ENCODE data around the gene NRIP1. TPM values are rescaled to one million over a fixed set of nuclear protein-coding genes. Genes with fewer than 3 reads are reported as not detected.
A peak's percentile ranks its signal among the peaks of the same experiment; 100 is the strongest.

Gene NRIP1
- total and polyA plus RNA-seq, 2 of the 13 experiments (the other 11 are each of a cell fraction or from before 2014, with no cell fraction given) = 21.0 to 69.0 TPM

GRCh38 chr21:14991957-14992356, 72.8 kb downstream of the NRIP1 start:
- H3K4me2 ChIP-seq (ENCODE audit: low read depth, low read length) = no peak overlapping the region
- BruUV-seq (replicated peaks) = no TSS peak
- CTCF ChIA-PET (ENCODE audit: low intra/inter-chr PET ratio, low total read pairs) = no interaction called here
- TF ChIP-seq RBM22 (optimal IDR thresholded peaks at IDR 0.05; ENCODE audit: low read length) = peak; percentile 66
- TF ChIP-seq ZFP36 (IDR thresholded peaks at IDR 0.05; ENCODE audit: borderline replicate concordance, low read depth, low read length, partially characterized antibody) = no peak
- TF ChIP-seq ZBTB34 (CRISPR knock-in tag; IDR thresholded peaks at IDR 0.05) = no peak
- TF ChIP-seq ARID5B (CRISPR knock-in tag; IDR thresholded peaks at IDR 0.05) = no peak
- TF ChIP-seq ZNF557 (CRISPR knock-in tag; IDR thresholded peaks at IDR 0.05) = no peak
- peak; percentile 52; the same call in 1 of the 2 replicates for TF ChIP-seq POLR2AphosphoS2 (IDR thresholded peaks at IDR 0.05; ENCODE audit: low read depth, low read length)
- no peak for TF ChIP-seq CCAR2 (optimal IDR thresholded peaks at IDR 0.05; ENCODE audit: low read depth, low read length)
- FAIRE-seq = no peak
- no peak overlapping the region for H3K4me3 ChIP-seq (replicated peaks in 1 of 3; ENCODE audit: insufficient read depth in 1 of 3, low read depth in 2 of 3, low read length in 3 of 3)
- intact Hi-C loops (cut with micrococcal nuclease; ENCODE audit: unreplicated experiment) = no loop called here
- H3K27me3 ChIP-seq (ENCODE audit: control insufficient read depth in 1 of 2, insufficient read depth in 2 of 2, low read length in 2 of 2) = no peaks in the 10 kb centered on the region
- peaks cover 38% of the 10 kb centered on the region for H3K4me1 ChIP-seq (ENCODE audit: insufficient read depth, low read length)
- POLR2A ChIA-PET = no interaction called here
- no peak overlapping the region for H3K27ac ChIP-seq (ENCODE audit: extremely low read length, insufficient read depth, low read length)
- no peak for DNase-seq (ENCODE audit: low spot score)
- H3K79me2 ChIP-seq (ENCODE audit: insufficient read depth, low read length) = peaks cover 98% of the 10 kb centered on the region
- no peak overlapping the region for H3K9ac ChIP-seq (ENCODE audit: insufficient read depth, low read depth, low read length)
- peaks cover 21% of the 10 kb centered on the region for H4K20me1 ChIP-seq (ENCODE audit: insufficient read depth, low read length)
- H3K9me3 ChIP-seq (ENCODE audit: low read length) = no peaks in the 10 kb centered on the region
- 98% methylated on average over 8 of the region's 8 CpGs for WGBS (ENCODE audit: low lambda C conversion rate)
- in situ Hi-C loops (cut with HindIII; ENCODE audit: extremely low pct_ligation_motif_present, low pct_unique_long_range_greater_than_20kb) = no loop called here
- H2AFZ ChIP-seq (ENCODE audit: low read length) = no peak overlapping the region
- no peak for ATAC-seq
- H3K36me3 ChIP-seq (replicated peaks in 1 of 2; ENCODE audit: control insufficient read depth in 1 of 2, insufficient read depth in 2 of 2, low read length in 2 of 2) = peaks cover 7 to 59% of the 10 kb centered on the region in 2 experiments

Data from HepG2 (cell line).